Body of pancreas (tissue), 4 donors: ENCODE data around the gene PHYKPL. TPM values are rescaled to one million over a fixed set of nuclear protein-coding genes. Genes with fewer than 3 reads are reported as not detected.

Source experiments
- ATAC-seq: fragments of 150-250 bp; one replicate; pipeline ENCODE4 v1.9.1; 2016
- DNase-seq, 4 donors: peaks; one replicate each; pipeline ENCODE4 v3.0.0-alpha.2; 2019
- H3K27ac ChIP-seq, 4 donors: fragments of 200-600 bp; sonication (generic); 1 replicate in 3 of 4; 2 replicates in 1 of 4; pipeline versions ENCODE4 v1.5.1 to v1.6.1; 2016 to 2019; ENCODE audit warnings: mild to moderate bottlenecking in 1 of 4, mixed read lengths in 1 of 4, moderate library complexity in 1 of 4
- H3K27me3 ChIP-seq, 2 donors: fragments of 200-600 bp; sonication (generic); one replicate each; pipeline ENCODE4 v1.6.0; 2016; ENCODE audit warnings: mild to moderate bottlenecking in 1 of 2
- H3K36me3 ChIP-seq, 2 donors: fragments of 200-600 bp; sonication (generic); replicated peaks in 1 of 2; 2 replicates each; pipeline ENCODE4 v1.5.1; 2016; ENCODE audit warnings: low read depth in 2 of 2; ENCODE audit not compliant: insufficient read depth in 1 of 2
- H3K4me1 ChIP-seq: fragments of 200-600 bp; sonication (generic); one replicate; pipeline ENCODE4 v1.6.0; 2016
- H3K4me3 ChIP-seq, 2 donors: fragments of 200-600 bp; sonication (generic); 1 replicate in 1 of 2; 2 replicates in 1 of 2; pipeline ENCODE4 v1.5.1; 2016 to 2019
- H3K9me3 ChIP-seq, 3 donors: fragments of 200-600 bp; sonication (generic); 1 replicate in 2 of 3; 2 replicates in 1 of 3; pipeline ENCODE4 v1.5.1; 2016
- CTCF ChIP-seq, 7 experiments: fragments of 450-650 bp in 4 of 7; fragments of 200-600 bp in 3 of 7; sonication (generic) in 3 of 7; IDR thresholded peaks; one replicate each; pipeline ENCODE4 v1.5.1; 2016 to 2019; ENCODE audit warnings: antibody characterized with exemption in 7 of 7
- POLR2A ChIP-seq, 3 donors: fragments of 450-650 bp; IDR thresholded peaks; one replicate each; pipeline ENCODE4 v1.6.1; 2016; ENCODE audit warnings: antibody characterized with exemption in 3 of 3, mild to moderate bottlenecking in 2 of 3
- WGBS, 2 donors: methylation state at CpG; one replicate each; pipeline ENCODE4 v1.1.5; 2017; 5-methylcytosine and 5-hydroxymethylcytosine counted together
- intact Hi-C: fragments of 100-400 bp; cut with DNase I; formaldehyde crosslinking; loops from one replicate; pipeline ENCODE4 v1.15.1; 2023
- total RNA-seq, 2 donors: library from RNA; depleted of rRNA; stranded (reverse); fragments of >200 nt; gene quantifications; one replicate each; pipeline ENCODE4 v1.1.0, GENCODE V29; 2016

Gene PHYKPL
- total RNA-seq, 2 donors from 2014 or later: 47.0 to 76.5 TPM

GRCh38 chr5:178238313-178238635 lies 5.7 kb upstream of the PHYKPL start:
- no peak for TF ChIP-seq CTCF (IDR thresholded peaks at IDR 0.05)
- no peak for TF ChIP-seq POLR2A (IDR thresholded peaks at IDR 0.05)
- peaks cover 20% of the 10 kb centered on the region for H3K4me1 ChIP-seq
- no peak overlapping the region for H3K4me3 ChIP-seq
- intact Hi-C loops: no loop called here
- H3K36me3 ChIP-seq: no peaks in the 10 kb centered on the region
- H3K9me3 ChIP-seq: no peaks in the 10 kb centered on the region
- 89 to 100% methylated on average over 3 to 6 of the region's 6 CpGs for WGBS, 2 donors
- no peak for DNase-seq
- no peak for ATAC-seq
- H3K27ac ChIP-seq: no peak overlapping the region
- H3K27me3 ChIP-seq: no peaks in the 10 kb centered on the region

- Histone ChIP-seq H3K27me3 (no peaks in the 10 kb centered on the region), H3K4me3 (no peak overlapping the region), H3K36me3 (no peaks in the 10 kb centered on the region), H3K9me3 (no peaks in the 10 kb centered on the region), H3K27ac (peak overlapping the region; percentile 28 to 75 (median 70)), H3K4me1 (peaks cover 25% of the 10 kb centered on the region)
- WGBS, 2 donors: 60 to 72% methylated on average over 3 to 13 of the region's 13 CpGs
- DNase-seq (peak in 1 of 4 donors; percentile 26), ATAC-seq (no peak)
- intact Hi-C loops: no loop called here
- no peak for TF ChIP-seq CTCF (IDR thresholded peaks at IDR 0.05)
- no peak for TF ChIP-seq POLR2A (IDR thresholded peaks at IDR 0.05)
Observed at GRCh38 chr5:178237431-178238312, 5.1 kb upstream of the PHYKPL start.

- peak; percentile 32 for ATAC-seq
- Histone ChIP-seq H3K36me3 (no peaks in the 10 kb centered on the region), H3K4me3 (no peak overlapping the region), H3K9me3 (no peaks in the 10 kb centered on the region), H3K27me3 (no peaks in the 10 kb centered on the region), H3K27ac (peak overlapping the region; percentile 50 to 75 (median 70)), H3K4me1 (peaks cover 28% of the 10 kb centered on the region)
- 4 to 13% methylated on average over 4 of the region's 4 CpGs for WGBS, 2 donors
- TF ChIP-seq POLR2A (IDR thresholded peaks at IDR 0.05) (peak in 1 of 3 donors; percentile 9), CTCF (IDR thresholded peaks at IDR 0.05) (no peak)
- intact Hi-C loops: no loop called here
- DNase-seq: peak; percentile 55 to 78 (median 74)
Observed at GRCh38 chr5:178236679-178237078, 4.1 kb upstream of the PHYKPL start.

- Histone ChIP-seq H3K36me3 (no peaks in the 10 kb centered on the region), H3K9me3 (no peaks in the 10 kb centered on the region), H3K4me3 (no peak overlapping the region), H3K27me3 (no peaks in the 10 kb centered on the region), H3K27ac (peak overlapping the region; percentile 50 to 75 (median 70)), H3K4me1 (peaks cover 34% of the 10 kb centered on the region)
- intact Hi-C loops: no loop called here
- 86 to 91% methylated on average over 5 to 9 of the region's 9 CpGs for WGBS, 2 donors
- no peak for ATAC-seq
- DNase-seq: no peak
- TF ChIP-seq POLR2A (IDR thresholded peaks at IDR 0.05): no peak
- no peak for TF ChIP-seq CTCF (IDR thresholded peaks at IDR 0.05)
Observed at GRCh38 chr5:178236126-178236525, 3.5 kb upstream of the PHYKPL start.

- Histone ChIP-seq H3K4me3 (no peak overlapping the region), H3K4me1 (peaks cover 39% of the 10 kb centered on the region), H3K27ac (no peak overlapping the region), H3K9me3 (no peaks in the 10 kb centered on the region), H3K36me3 (no peaks in the 10 kb centered on the region), H3K27me3 (no peaks in the 10 kb centered on the region)
- intact Hi-C loops: no loop called here
- DNase-seq: no peak
- WGBS, 2 donors: 64 to 86% methylated on average over 3 of the region's 3 CpGs
- ATAC-seq: no peak
- no peak for TF ChIP-seq POLR2A (IDR thresholded peaks at IDR 0.05)
- TF ChIP-seq CTCF (IDR thresholded peaks at IDR 0.05): no peak
Observed at GRCh38 chr5:178235588-178235974, 3.0 kb upstream of the PHYKPL start.
